Measurements from ENCODE around the gene CLCF1.
"Not testable (repeated sequence)": the region's sequence is repeated elsewhere in the genome, so short reads cannot be mapped to it uniquely, and the experiment has no call there.

Gene CLCF1

GRCh38 chr11:67337257-67337656 lies 36.1 kb downstream of the CLCF1 start:
- no peak for DNase-seq (ENCODE audit: low read depth)
- no peak for TF ChIP-seq CTCF (IDR thresholded peaks at IDR 0.05; ENCODE audit: control insufficient read depth, extremely low read depth, insufficient read depth)
- no peak overlapping the region for H3K4me3 ChIP-seq (ENCODE audit: low read depth, low read length)

DNA sequence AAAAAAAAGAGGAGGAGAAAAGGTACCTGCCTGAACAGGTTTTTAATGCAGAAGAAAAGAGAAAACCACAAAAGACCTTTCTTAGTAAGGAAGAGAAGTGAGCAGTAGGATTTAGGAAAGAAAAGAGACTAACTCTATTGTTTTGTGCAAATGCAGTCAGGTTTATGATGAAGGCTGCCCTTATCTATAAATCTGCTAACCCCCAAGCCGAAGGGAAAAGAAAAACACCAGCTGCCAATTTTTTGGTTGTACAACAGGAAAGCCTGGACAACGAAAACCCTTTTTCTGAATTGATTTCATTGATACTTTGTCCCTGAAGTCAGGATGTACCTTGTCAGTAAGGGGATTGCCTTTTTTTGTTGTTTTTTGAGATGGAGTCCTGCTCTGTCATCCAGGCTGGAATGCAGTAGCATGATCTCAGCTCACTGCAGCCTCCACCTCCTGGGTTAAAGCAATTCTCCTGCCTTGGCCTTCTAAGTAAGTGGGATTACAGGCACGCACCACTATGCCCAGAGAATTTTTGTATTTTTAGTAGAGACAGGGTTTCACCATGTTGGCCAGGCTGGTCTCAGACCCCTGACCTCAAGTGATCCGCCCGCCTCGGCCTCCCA lies 41.2 kb downstream of the CLCF1 start:
- H3K4me3 ChIP-seq (ENCODE audit: low read depth, low read length): no peak overlapping the region
- no peak for DNase-seq (ENCODE audit: low read depth)
- TF ChIP-seq CTCF (IDR thresholded peaks at IDR 0.05; ENCODE audit: control insufficient read depth, extremely low read depth, insufficient read depth): no peak

DNA sequence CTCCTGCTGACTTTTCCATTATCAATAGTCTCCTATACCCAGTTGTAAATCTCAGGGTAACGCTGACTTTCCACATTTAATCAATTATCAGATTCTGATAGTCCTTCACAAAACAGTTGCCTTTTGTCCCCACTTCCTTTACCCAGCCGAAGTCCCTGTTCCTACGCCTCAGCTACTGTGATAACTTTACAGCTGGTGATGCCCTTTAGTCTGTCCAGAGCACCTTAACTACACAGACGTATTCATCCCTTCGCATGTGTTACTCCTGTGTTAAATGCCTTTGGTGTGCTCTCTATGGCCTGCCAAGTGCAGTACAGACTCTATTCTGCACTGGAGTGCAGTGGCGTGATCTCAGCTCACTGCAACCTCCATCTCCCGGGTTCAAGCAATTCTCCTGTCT lies 49.9 kb downstream of the CLCF1 start:
- DNase-seq (ENCODE audit: low read depth): no peak
- no peak overlapping the region for H3K4me3 ChIP-seq (ENCODE audit: low read depth, low read length)
- no peak for TF ChIP-seq CTCF (IDR thresholded peaks at IDR 0.05; ENCODE audit: control insufficient read depth, extremely low read depth, insufficient read depth)

DNA sequence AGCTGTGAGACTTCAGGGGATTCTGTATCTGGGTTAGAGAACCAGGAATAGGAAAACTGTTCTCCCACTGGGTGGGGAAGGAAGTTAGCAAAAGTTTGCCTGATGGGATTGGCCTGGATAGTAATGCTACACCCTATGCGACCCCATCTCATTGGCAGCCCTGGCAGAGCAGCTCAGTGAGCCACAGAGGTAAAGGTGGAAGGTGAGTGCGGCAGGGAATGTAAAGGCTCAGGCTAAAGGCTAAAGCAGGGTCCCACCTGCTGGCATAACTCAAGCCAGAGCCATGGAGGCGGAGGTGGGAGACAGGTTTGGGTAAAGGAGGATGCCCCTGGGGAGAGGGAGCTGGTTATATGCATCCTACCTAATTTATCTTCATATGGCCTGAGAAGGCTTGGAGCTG lies 51.3 kb downstream of the CLCF1 start:
- TF ChIP-seq CTCF (IDR thresholded peaks at IDR 0.05; ENCODE audit: control insufficient read depth, extremely low read depth, insufficient read depth): no peak
- no peak overlapping the region for H3K4me3 ChIP-seq (ENCODE audit: low read depth, low read length)
- DNase-seq (ENCODE audit: low read depth): no peak

DNA sequence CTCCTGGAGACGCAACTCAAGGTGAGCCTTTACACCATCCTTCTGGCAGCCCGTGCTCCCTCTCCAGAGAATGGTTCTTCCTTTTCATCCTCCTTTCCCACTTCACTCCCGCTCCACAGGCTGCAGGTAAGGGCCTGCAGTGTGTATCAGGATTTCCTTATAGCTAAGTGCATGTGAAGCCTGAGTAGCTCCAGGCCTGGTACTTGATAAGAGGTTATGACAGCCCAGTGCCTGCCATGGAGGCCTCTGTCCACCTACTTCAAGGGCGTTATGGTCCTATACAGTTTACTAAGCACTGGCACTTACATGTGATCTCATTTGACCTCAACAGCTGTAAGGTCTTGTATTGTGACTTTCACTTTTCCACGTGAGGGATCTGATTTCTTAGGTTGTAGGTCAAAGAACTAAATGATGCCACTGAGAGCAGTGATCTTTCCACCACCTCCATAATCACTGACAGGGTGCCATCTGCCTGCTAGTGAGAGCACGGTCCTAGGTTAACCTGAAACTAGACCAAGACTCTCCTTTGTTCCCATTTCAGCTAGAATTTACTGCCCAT lies 52.0 kb downstream of the CLCF1 start:
- no peak for TF ChIP-seq CTCF (IDR thresholded peaks at IDR 0.05; ENCODE audit: control insufficient read depth, extremely low read depth, insufficient read depth)
- H3K4me3 ChIP-seq (ENCODE audit: low read depth, low read length): no peak overlapping the region
- DNase-seq (ENCODE audit: low read depth): no peak

DNA sequence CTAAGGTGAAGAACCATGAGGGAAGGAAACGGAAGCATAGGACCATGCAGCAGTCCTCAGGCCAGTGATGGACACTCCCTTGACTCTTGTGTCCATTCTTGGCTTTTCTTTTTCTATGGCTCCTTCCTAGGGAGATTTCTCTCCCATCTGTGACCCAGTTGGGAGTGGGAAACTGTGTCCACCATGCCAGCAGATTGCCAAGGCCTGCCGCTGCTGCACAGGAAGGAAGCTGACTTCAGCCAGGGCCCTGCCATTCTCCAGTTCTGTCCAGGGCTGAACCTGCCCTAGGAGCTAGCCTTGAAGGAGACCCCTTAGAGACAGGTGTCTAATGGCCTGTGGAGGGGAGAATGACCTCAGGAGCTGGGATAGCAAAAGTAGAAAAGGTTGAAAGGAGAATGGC lies 52.7 kb downstream of the CLCF1 start:
- no peak overlapping the region for H3K4me3 ChIP-seq (ENCODE audit: low read depth, low read length)
- no peak for TF ChIP-seq CTCF (IDR thresholded peaks at IDR 0.05; ENCODE audit: control insufficient read depth, extremely low read depth, insufficient read depth)
- no peak for DNase-seq (ENCODE audit: low read depth)

DNA sequence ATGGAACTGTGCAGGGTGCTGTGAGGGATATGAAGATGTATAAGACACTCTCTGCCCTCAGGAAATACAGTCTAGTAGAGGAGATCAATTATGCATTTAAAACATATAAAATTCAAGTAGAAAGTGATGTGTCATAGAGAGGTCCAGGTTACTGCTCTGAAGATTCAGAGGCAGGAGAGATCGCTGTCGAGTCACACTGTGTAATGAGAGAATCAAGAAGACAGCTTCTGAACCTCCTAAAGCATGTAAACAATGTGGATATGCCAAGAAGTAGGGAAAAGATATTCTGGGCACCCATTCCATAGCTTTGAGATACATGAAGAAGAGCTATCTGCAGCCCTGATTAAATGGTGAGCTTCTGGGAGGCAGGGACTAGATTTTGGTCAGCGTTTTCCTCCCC lies 53.4 kb downstream of the CLCF1 start:
- TF ChIP-seq CTCF (IDR thresholded peaks at IDR 0.05; ENCODE audit: control insufficient read depth, extremely low read depth, insufficient read depth): no peak
- DNase-seq (ENCODE audit: low read depth): no peak
- no peak overlapping the region for H3K4me3 ChIP-seq (ENCODE audit: low read depth, low read length)

DNA sequence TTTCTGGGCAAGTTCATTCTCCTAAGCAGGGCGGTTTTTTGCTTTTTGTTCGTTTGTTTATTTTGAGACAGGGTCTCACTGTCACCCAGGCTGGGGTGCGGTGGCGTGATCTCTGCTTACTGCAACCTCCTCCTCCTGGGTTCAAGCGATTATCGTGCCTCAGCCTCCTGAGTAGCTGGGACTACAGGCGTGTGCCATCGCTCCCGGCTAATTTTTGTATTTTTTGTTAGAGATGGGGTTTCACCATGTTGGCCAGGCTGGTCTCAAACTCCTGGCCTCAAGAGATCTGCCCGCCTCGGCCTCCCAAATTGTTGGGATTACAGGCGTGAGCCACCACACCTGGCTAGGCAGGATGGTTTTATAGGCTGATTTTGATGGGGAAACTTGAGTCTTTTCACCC lies 54.5 kb downstream of the CLCF1 start:
- H3K4me3 ChIP-seq (ENCODE audit: low read depth, low read length): peak overlapping the region; percentile 91

More for the DNA sequence above, 54.5 kb downstream of the CLCF1 start:
- not testable (repeated sequence) for DNase-seq (ENCODE audit: low read depth)

All from LNCaP clone FGC (cell line).